ENCODE data around the gene NIPBL. TPM values are rescaled to one million over a fixed set of nuclear protein-coding genes. Genes with fewer than 3 reads are reported as not detected.

The NIPBL gene
- total RNA-seq, 1 experiment from 2014 or later, result 61.3 TPM

DNA sequence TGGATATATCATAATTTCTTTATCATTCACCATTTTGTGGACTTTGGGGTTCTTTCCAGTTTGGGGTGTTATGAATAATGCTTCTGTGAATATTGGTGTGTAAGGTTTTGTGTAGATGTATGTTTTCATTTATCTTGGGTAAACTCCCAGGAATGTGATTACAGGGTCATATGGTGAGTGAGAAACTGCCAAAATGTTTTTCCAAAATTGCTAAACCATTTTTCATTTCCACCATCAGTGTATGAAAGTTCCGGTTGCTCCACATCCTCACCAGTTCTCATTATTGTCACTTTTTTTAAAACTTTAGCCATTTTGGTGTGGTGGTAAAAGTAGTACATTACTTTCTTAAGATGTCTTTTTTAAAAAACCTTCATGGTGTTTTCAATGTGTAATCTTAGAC lies 152.9 kb downstream of the NIPBL start:
- Histone ChIP-seq H3K14ac (ENCODE audit: insufficient read depth, low read length) (no peak overlapping the region), H3K79me1 (ENCODE audit: insufficient read depth, low read depth, low read length, poor library complexity, severe bottlenecking) (no peaks in the 10 kb centered on the region), H3K27ac (ENCODE audit: insufficient read length, low read depth, low read length) (no peak overlapping the region), H4K8ac (replicated peaks; ENCODE audit: insufficient read length, low read depth, low read length) (no peak overlapping the region), H2BK15ac (ENCODE audit: low read depth, low read length) (no peak overlapping the region), H3K4me2 (ENCODE audit: insufficient read depth, insufficient read length, low read length) (no peak overlapping the region), H2AFZ (ENCODE audit: low read length) (no peak overlapping the region), H4K91ac (ENCODE audit: insufficient read length, low read depth, low read length) (no peak overlapping the region), H3K27me3 (ENCODE audit: insufficient read depth, low read length) (no peaks in the 10 kb centered on the region), H3K18ac (ENCODE audit: insufficient read length, low read depth, low read length) (no peak overlapping the region), H4K20me1 (ENCODE audit: control insufficient read depth, insufficient read depth, insufficient read length) (no peaks in the 10 kb centered on the region), H2BK12ac (ENCODE audit: insufficient read length, low read depth, low read length) (no peak overlapping the region), H3K23ac (ENCODE audit: insufficient read length, low read depth, low read length) (no peak overlapping the region), H2BK120ac (ENCODE audit: low read depth, low read length, poor library complexity, severe bottlenecking) (no peak overlapping the region), H3K4me1 (ENCODE audit: insufficient read depth, low read length) (no peaks in the 10 kb centered on the region), H3K4ac (ENCODE audit: low read depth, low read length) (no peak overlapping the region), H3K23me2 (ENCODE audit: insufficient read length, low read depth, low read length, poor library complexity, severe bottlenecking) (no peaks in the 10 kb centered on the region), H2BK5ac (ENCODE audit: insufficient read length, low read length) (no peak overlapping the region), H4K5ac (ENCODE audit: insufficient read length, low read depth, low read length) (no peak overlapping the region), H3K56ac (ENCODE audit: insufficient read length, low read depth, low read length) (no peak overlapping the region), H3K9me3 (ENCODE audit: control insufficient read depth, low read depth, low read length) (no peaks in the 10 kb centered on the region), H2BK20ac (ENCODE audit: low read depth, low read length, poor library complexity, severe bottlenecking) (no peak overlapping the region), H2AK5ac (ENCODE audit: insufficient read length, low read length) (no peak overlapping the region), H3K9ac (ENCODE audit: extremely low read depth, insufficient read length, low read length) (no peak overlapping the region), H3K79me2 (ENCODE audit: insufficient read depth, low read length) (no peaks in the 10 kb centered on the region), H3T11ph (ENCODE audit: low read length) (no peak overlapping the region)
- peaks cover 11 to 54% (median 46%) of the 10 kb centered on the region in 3 experiments; a peak in 6 of 7 replicates for H3K36me3 Mint-ChIP-seq (ENCODE audit: insufficient read depth in 1 of 3, low read depth in 3 of 3)
- no peaks in the 10 kb centered on the region for H3K9me3 Mint-ChIP-seq
- no peaks in the 10 kb centered on the region for H3K27me3 Mint-ChIP-seq (ENCODE audit: low read depth)
- no peak overlapping the region for H3K27ac Mint-ChIP-seq
- DNase-seq, result no peak
- no peak overlapping the region for H3K4me3 Mint-ChIP-seq
- TF ChIP-seq, protein P1, sequence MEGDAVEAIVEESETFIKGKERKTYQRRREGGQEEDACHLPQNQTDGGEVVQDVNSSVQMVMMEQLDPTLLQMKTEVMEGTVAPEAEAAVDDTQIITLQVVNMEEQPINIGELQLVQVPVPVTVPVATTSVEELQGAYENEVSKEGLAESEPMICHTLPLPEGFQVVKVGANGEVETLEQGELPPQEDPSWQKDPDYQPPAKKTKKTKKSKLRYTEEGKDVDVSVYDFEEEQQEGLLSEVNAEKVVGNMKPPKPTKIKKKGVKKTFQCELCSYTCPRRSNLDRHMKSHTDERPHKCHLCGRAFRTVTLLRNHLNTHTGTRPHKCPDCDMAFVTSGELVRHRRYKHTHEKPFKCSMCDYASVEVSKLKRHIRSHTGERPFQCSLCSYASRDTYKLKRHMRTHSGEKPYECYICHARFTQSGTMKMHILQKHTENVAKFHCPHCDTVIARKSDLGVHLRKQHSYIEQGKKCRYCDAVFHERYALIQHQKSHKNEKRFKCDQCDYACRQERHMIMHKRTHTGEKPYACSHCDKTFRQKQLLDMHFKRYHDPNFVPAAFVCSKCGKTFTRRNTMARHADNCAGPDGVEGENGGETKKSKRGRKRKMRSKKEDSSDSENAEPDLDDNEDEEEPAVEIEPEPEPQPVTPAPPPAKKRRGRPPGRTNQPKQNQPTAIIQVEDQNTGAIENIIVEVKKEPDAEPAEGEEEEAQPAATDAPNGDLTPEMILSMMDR (conservative IDR thresholded peaks at IDR 0.05), result no peak
- no peaks in the 10 kb centered on the region for H3K4me1 Mint-ChIP-seq
- no CpG with 5 or more reads among the region's 1 CpG for WGBS (ENCODE audit: extremely low coverage, insufficient read length, low lambda C conversion rate)

Measured in H9 (cell line).